ENCODE measurements around the gene PRKAG1. TPM values are rescaled to one million over a fixed set of nuclear protein-coding genes. Genes with fewer than 3 reads are reported as not detected.

The PRKAG1 gene
- total RNA-seq, 1 donor: 29.8 TPM

- no peaks in the 10 kb centered on the region for H3K27me3 ChIP-seq (ENCODE audit: insufficient read depth, low read length)
Observed at GRCh38 chr12:49028666-49029275, 10.2 kb upstream of the PRKAG1 start.

GRCh38 chr12:49027846-49028555 lies 9.4 kb upstream of the PRKAG1 start:
- no peak overlapping the region for H3K4me3 ChIP-seq (ENCODE audit: low read length)
- H3K4me1 ChIP-seq (ENCODE audit: insufficient read depth, low read length): peaks cover 11% of the 10 kb centered on the region
- no peaks in the 10 kb centered on the region for H3K27me3 ChIP-seq (ENCODE audit: insufficient read depth, low read length)
- no peaks in the 10 kb centered on the region for H3K9me3 ChIP-seq (ENCODE audit: low read depth, low read length)

More at GRCh38 chr12:49028666-49029275, 10.2 kb upstream of the PRKAG1 start:
- no peaks in the 10 kb centered on the region for H3K9me3 ChIP-seq (ENCODE audit: low read depth, low read length)
- peaks cover 11% of the 10 kb centered on the region for H3K4me1 ChIP-seq (ENCODE audit: insufficient read depth, low read length)
- H3K4me3 ChIP-seq (ENCODE audit: low read length): no peak overlapping the region

DNA sequence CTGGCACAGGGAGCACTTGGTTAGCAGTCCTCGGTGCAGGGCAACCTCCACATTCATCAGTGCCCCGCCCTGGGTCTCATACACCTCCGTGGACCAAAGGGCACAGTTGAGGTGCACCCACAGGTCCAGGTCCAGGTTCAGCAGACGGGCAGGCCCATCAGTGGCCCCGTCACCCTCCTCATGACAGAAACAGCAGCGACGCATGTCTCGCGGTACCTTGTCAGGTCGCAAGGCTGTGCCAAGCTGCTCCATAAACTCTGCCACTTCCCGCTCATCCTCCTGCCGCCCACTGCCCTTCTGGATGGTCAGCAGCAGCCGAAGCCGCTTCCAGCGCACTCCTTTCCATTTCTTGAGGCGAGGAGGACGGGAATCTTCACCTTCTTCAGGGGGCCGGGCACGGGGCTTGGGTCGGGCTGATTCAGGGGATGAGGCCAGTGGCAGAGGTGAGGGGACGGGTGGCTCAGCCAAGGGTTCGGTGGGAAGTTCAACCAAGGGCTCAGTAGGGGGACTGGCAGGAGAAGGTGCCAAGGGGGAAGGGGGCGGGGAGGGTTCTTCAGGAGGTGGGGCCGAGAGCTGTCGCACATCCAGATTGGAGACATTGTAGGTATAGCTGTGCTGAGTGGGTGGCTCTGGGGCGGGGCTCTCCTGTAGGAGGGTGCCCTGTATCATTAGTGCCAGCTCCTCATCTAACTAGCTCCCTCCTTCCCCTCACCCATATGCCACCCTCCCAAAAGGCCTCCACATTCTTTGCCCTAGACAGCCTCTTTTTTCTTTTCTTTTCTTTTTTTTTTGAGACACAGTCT lies 8.3 kb upstream of the PRKAG1 start:
- peaks cover 11% of the 10 kb centered on the region for H3K4me1 ChIP-seq (ENCODE audit: insufficient read depth, low read length)
- no peaks in the 10 kb centered on the region for H3K27me3 ChIP-seq (ENCODE audit: insufficient read depth, low read length)
- H3K4me3 ChIP-seq (ENCODE audit: low read length): no peak overlapping the region
- H3K9me3 ChIP-seq (ENCODE audit: low read depth, low read length): no peaks in the 10 kb centered on the region

DNA sequence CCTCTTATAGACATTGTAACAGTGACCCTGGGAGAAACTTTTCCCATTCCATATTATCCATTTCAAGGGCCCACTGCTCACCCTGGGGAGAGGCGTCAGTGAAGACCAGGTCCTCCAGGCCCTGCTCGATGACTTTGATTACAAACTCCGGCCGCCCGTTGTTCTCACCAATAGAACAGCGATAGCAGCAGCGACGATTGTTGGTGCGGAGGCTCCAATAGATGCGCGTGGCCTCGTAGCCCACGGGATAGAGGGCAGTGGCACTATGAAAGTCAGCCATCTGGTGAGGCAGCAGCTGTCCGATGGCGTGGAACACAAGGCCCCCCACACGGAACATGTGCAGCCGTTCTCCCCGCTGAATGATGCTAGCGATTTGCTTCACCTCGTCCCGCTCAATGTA lies 7.5 kb upstream of the PRKAG1 start:
- no peaks in the 10 kb centered on the region for H3K27me3 ChIP-seq (ENCODE audit: insufficient read depth, low read length)
- H3K4me3 ChIP-seq (ENCODE audit: low read length): no peak overlapping the region
- H3K9me3 ChIP-seq (ENCODE audit: low read depth, low read length): no peaks in the 10 kb centered on the region
- H3K4me1 ChIP-seq (ENCODE audit: insufficient read depth, low read length): peaks cover 11% of the 10 kb centered on the region

GRCh38 chr12:49025463-49025862 lies 6.9 kb upstream of the PRKAG1 start:
- Histone ChIP-seq H3K4me3 (ENCODE audit: low read length) (no peak overlapping the region), H3K27me3 (ENCODE audit: insufficient read depth, low read length) (no peaks in the 10 kb centered on the region), H3K4me1 (ENCODE audit: insufficient read depth, low read length) (peaks cover 11% of the 10 kb centered on the region), H3K9me3 (ENCODE audit: low read depth, low read length) (no peaks in the 10 kb centered on the region)

- Histone ChIP-seq H3K27me3 (ENCODE audit: insufficient read depth, low read length) (no peaks in the 10 kb centered on the region), H3K9me3 (ENCODE audit: low read depth, low read length) (no peaks in the 10 kb centered on the region), H3K4me3 (ENCODE audit: low read length) (no peak overlapping the region), H3K4me1 (ENCODE audit: insufficient read depth, low read length) (peaks cover 14% of the 10 kb centered on the region)
Observed at GRCh38 chr12:49024543-49024942, 6.0 kb upstream of the PRKAG1 start.

DNA sequence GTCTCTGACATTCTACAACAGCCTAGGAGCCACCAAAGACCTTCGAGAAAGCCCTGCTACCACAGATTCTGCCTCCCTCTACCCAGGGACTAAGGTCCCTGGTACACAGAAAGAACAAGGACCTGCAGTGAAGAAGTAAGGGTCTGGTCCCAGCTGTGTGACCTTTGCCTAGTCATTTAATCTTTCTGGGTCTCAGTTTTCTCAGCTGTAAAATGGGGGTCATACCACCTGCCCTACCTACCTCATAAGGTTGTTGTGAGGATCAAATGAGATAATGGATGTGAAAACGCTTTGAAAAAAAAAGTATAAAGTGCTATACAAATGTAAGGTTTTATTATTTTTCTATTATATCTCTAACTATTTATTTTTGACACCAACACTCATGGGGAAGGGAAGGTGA lies 5.2 kb upstream of the PRKAG1 start:
- no peaks in the 10 kb centered on the region for H3K9me3 ChIP-seq (ENCODE audit: low read depth, low read length)
- H3K4me3 ChIP-seq (ENCODE audit: low read length): no peak overlapping the region
- peaks cover 17% of the 10 kb centered on the region for H3K4me1 ChIP-seq (ENCODE audit: insufficient read depth, low read length)
- no peaks in the 10 kb centered on the region for H3K27me3 ChIP-seq (ENCODE audit: insufficient read depth, low read length)

DNA sequence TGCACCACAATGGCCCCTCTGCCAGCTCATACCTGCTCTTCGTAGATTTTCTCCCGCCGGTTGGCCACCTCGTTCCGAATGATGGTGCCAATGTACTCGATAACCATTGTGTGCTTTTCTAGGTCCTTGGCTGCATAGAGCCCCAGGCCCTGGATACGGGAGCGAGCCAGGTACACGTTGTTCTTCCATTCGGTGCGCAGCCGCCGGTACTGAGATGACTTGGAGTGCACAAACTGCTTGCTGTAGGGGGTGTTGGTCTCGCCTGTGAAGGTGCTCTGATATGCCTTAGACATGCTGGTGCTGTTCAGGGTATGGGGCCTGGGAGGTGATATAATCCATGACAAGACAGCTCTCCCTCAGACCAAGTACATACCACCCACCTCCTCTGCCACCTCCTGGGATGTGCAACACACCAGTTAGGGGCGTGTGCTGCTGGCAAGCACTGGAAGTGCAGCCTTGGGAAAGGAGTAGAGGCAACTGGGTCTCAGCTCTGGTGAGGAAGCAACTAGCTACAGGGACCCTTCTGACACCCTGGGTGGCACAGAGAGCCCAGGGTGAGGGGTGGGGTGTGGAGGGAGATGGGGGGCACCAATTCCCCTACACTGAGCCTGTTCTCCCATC lies 4.1 kb upstream of the PRKAG1 start:
- H3K9me3 ChIP-seq (ENCODE audit: low read depth, low read length): no peaks in the 10 kb centered on the region
- H3K4me1 ChIP-seq (ENCODE audit: insufficient read depth, low read length): peaks cover 16% of the 10 kb centered on the region
- H3K4me3 ChIP-seq (ENCODE audit: low read length): no peak overlapping the region
- no peaks in the 10 kb centered on the region for H3K27me3 ChIP-seq (ENCODE audit: insufficient read depth, low read length)

DNA sequence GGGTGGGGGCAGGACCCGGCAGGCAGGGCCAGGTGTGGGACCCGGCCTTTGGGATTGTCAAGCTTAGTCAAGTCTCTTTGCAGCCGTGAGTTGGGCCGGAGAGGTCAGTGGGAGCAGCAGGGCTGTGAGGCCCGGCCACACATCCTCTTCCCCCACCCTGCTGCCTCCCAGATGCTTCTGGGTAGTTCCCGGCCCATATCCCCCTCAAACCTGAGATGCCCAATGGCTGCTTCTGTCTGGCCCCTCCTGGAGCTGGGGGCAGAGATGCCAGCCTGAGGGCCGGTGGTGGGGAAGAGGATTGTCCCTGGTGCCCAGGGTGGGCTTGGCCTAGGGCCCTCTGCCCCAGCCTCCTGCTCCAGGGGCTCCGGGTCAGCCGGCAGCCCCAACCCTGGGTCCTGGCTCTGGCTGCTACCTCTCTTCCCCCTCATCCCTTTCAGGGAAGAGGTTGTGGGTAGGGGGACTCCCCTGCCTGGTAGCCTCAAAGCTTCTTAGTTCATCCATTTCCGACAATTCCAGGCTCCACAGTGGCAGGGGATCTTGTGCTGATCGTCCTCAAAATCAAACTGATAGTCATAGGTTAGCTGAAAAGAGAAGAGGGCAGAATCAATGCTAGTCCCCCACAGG lies 2.8 kb upstream of the PRKAG1 start:
- Histone ChIP-seq H3K4me3 (ENCODE audit: low read length) (no peak overlapping the region), H3K27me3 (ENCODE audit: insufficient read depth, low read length) (no peaks in the 10 kb centered on the region), H3K4me1 (ENCODE audit: insufficient read depth, low read length) (peaks cover 27% of the 10 kb centered on the region), H3K9me3 (ENCODE audit: low read depth, low read length) (no peaks in the 10 kb centered on the region)

DNA sequence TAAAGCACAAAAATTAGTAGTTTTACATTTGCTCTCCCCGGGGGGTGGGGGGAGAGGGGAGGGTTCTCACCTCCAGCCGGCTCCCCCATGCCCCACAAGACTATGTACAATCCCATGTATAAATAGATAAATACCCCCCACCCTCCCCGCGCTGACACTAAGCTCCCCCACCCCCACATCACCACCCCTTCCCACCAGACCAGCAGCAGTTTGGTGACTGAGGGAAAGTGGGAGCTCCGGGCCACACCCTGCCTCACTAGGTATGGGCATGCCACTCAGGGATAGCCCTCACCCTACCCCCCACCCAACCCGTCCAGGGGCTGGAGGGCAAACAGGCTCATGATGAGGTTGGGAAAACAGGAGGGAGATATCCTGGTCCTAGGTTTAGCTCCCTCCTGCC lies 1.9 kb upstream of the PRKAG1 start:
- Histone ChIP-seq H3K27me3 (ENCODE audit: insufficient read depth, low read length) (no peaks in the 10 kb centered on the region), H3K4me3 (ENCODE audit: low read length) (no peak overlapping the region), H3K4me1 (ENCODE audit: insufficient read depth, low read length) (peaks cover 27% of the 10 kb centered on the region), H3K9me3 (ENCODE audit: low read depth, low read length) (no peaks in the 10 kb centered on the region)

GRCh38 chr12:49019443-49020324 lies 1.1 kb upstream of the PRKAG1 start:
- Histone ChIP-seq H3K27me3 (ENCODE audit: insufficient read depth, low read length) (no peaks in the 10 kb centered on the region), H3K4me3 (ENCODE audit: low read length) (peak overlapping the region; percentile 84), H3K4me1 (ENCODE audit: insufficient read depth, low read length) (peaks cover 27% of the 10 kb centered on the region), H3K9me3 (ENCODE audit: low read depth, low read length) (no peaks in the 10 kb centered on the region)

DNA sequence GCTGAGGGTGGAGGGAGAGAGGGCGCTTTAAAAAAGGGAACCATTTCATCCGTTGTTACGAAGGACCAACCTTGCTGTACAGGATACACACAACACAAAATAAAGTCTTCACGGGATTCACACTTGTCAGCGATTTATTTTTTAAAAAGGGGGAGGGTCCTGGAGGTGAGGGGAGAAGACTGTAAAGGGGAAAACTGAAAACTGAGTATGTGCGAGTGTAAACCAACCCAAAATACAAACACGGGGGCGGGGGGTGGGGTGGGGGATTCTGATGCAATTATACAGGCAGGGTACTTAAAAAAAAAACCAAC lies 499 bp upstream of the PRKAG1 start:
- Histone ChIP-seq H3K4me1 (ENCODE audit: insufficient read depth, low read length) (peaks cover 27% of the 10 kb centered on the region), H3K27me3 (ENCODE audit: insufficient read depth, low read length) (no peaks in the 10 kb centered on the region), H3K4me3 (ENCODE audit: low read length) (peak overlapping the region; percentile 84), H3K9me3 (ENCODE audit: low read depth, low read length) (no peaks in the 10 kb centered on the region)

DNA sequence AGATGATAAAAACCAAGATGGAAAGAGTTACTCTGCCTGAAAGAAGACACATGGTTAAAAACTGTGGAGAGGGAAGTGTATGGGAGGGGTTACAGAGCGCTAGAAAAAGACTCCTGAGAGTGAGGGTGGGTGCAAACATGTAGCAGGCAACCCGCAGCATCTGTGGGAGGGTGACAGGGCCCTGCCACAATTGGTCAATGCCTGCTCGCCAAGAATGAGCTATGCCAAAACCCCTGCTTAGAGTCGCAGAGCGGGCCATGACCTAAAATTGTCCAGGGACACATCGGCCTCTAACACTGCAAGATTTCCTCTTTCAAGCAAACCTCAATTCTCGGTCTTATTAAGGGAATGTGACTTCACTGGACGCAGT lies 700 bp downstream of the PRKAG1 start:
- no peaks in the 10 kb centered on the region for H3K9me3 ChIP-seq (ENCODE audit: low read depth, low read length)
- H3K4me1 ChIP-seq (ENCODE audit: insufficient read depth, low read length): peaks cover 27% of the 10 kb centered on the region
- H3K4me3 ChIP-seq (ENCODE audit: low read length): peak overlapping the region; percentile 84
- no peaks in the 10 kb centered on the region for H3K27me3 ChIP-seq (ENCODE audit: insufficient read depth, low read length)

GRCh38 chr12:49015196-49015595 lies 3.4 kb downstream of the PRKAG1 start:
- no peaks in the 10 kb centered on the region for H3K27me3 ChIP-seq (ENCODE audit: insufficient read depth, low read length)
- no peak overlapping the region for H3K4me3 ChIP-seq (ENCODE audit: low read length)
- peaks cover 27% of the 10 kb centered on the region for H3K4me1 ChIP-seq (ENCODE audit: insufficient read depth, low read length)
- no peaks in the 10 kb centered on the region for H3K9me3 ChIP-seq (ENCODE audit: low read depth, low read length)

Measured in mononuclear cell (primary cell).